Dermis microvascular lymphatic vessel endothelial cell (primary cell): Measurements from ENCODE around the gene DDA1. TPM values are rescaled to one million over a fixed set of nuclear protein-coding genes. Genes with fewer than 3 reads are reported as not detected.

ENCODE experiments used
- total RNA-seq: library from RNA; depleted of rRNA; stranded (reverse); fragments of >200 nt; gene quantifications from 2 replicates; pipeline ENCODE4 v1.2.1, GENCODE V29; 2014

The DDA1 gene
- total RNA-seq, 1 donor from 2014 or later, result 18.2 TPM

Other genes starting within 250 kb of the DDA1 start
- gene HAUS8, start 234.1 kb upstream of the DDA1 start, total RNA-seq, result 2.8 and 4.4 TPM in 2 replicates
- 27.1 and 38.3 TPM in 2 replicates for gene MYO9B, start 233.8 kb upstream of the DDA1 start, total RNA-seq
- 11.6 and 15.4 TPM in 2 replicates for gene USE1, start 94.2 kb upstream of the DDA1 start, total RNA-seq
- gene OCEL1, start 83.3 kb upstream of the DDA1 start, total RNA-seq, result 2.1 and 7.0 TPM in 2 replicates
- 31.6 and 32.9 TPM in 2 replicates for gene NR2F6, start 63.6 kb upstream of the DDA1 start, total RNA-seq
- 20.9 and 37.4 TPM in 2 replicates for gene USHBP1, start 44.8 kb upstream of the DDA1 start, total RNA-seq
- gene BABAM1, start 42.1 kb upstream of the DDA1 start, total RNA-seq, result 80.7 and 95.3 TPM in 2 replicates
- 0.51 and 0.63 TPM in 2 replicates for gene ANKLE1, start 27.7 kb upstream of the DDA1 start, total RNA-seq
- 5.1 and 8.2 TPM in 2 replicates for gene ABHD8, start 6.1 kb upstream of the DDA1 start, total RNA-seq
- gene MRPL34, start 3.7 kb upstream of the DDA1 start, total RNA-seq, result 42.1 and 46.1 TPM in 2 replicates
- 1.8 and 2.8 TPM in 2 replicates for gene ANO8, start 25.3 kb downstream of the DDA1 start, total RNA-seq
- 7.6 and 9.1 TPM in 2 replicates for gene GTPBP3, start 28.0 kb downstream of the DDA1 start, total RNA-seq
- gene PLVAP, start 67.8 kb downstream of the DDA1 start, total RNA-seq, result 5.9 and 21.2 TPM in 2 replicates
- not detected in 2 replicates for gene CCDC194, start 84.6 kb downstream of the DDA1 start, total RNA-seq
- 1.9 and 4.0 TPM in 2 replicates for gene BST2, start 96.1 kb downstream of the DDA1 start, total RNA-seq
- gene MVB12A, start 110.5 kb downstream of the DDA1 start, total RNA-seq, result 29.4 and 41.7 TPM in 2 replicates
- not detected in 2 replicates for gene TMEM221, start 139.1 kb downstream of the DDA1 start, total RNA-seq
- gene NXNL1, start 151.4 kb downstream of the DDA1 start, total RNA-seq, result not detected in 2 replicates
- 13.2 and 22.4 TPM in 2 replicates for gene SLC27A1, start 161.0 kb downstream of the DDA1 start, total RNA-seq
- gene PGLS, start 202.1 kb downstream of the DDA1 start, total RNA-seq, result 32.6 and 80.5 TPM in 2 replicates
- 57.9 and 60.7 TPM in 2 replicates for gene COLGALT1, start 246.1 kb downstream of the DDA1 start, total RNA-seq